ENCODE results near the gene VEGFC. TPM values are rescaled to one million over a fixed set of nuclear protein-coding genes. Genes with fewer than 3 reads are reported as not detected.

The VEGFC gene
- total and polyA plus RNA-seq, 9 donors, result 3.2 to 19.5 (median 5.4) TPM

DNA sequence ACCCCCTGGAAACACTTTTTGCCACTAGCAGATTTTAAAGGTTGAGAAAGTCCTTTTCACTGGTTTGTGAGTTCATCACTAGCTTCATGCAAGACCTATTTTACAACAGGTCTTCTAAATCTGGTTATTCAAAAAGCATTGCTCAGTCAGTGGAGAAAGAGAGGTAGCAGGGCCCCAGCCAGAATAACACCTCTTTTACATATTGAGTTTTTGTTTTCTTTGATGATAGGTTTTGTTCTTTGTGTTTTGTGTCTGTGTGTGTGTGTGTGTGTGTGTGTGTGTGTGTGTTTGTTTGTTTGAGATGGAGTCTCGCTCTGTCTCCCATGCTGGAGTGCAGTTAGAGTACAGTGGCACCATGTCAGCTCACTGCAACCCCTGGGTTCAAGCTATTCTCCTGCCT, 2.7 kb upstream of the VEGFC start:
- TF ChIP-seq, protein P1, sequence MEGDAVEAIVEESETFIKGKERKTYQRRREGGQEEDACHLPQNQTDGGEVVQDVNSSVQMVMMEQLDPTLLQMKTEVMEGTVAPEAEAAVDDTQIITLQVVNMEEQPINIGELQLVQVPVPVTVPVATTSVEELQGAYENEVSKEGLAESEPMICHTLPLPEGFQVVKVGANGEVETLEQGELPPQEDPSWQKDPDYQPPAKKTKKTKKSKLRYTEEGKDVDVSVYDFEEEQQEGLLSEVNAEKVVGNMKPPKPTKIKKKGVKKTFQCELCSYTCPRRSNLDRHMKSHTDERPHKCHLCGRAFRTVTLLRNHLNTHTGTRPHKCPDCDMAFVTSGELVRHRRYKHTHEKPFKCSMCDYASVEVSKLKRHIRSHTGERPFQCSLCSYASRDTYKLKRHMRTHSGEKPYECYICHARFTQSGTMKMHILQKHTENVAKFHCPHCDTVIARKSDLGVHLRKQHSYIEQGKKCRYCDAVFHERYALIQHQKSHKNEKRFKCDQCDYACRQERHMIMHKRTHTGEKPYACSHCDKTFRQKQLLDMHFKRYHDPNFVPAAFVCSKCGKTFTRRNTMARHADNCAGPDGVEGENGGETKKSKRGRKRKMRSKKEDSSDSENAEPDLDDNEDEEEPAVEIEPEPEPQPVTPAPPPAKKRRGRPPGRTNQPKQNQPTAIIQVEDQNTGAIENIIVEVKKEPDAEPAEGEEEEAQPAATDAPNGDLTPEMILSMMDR (IDR thresholded peaks at IDR 0.05), result no peak
- TF ChIP-seq EP300 (IDR thresholded peaks at IDR 0.05) (no peak), POLR2A (IDR thresholded peaks at IDR 0.05) (no peak)
- no peaks in the 10 kb centered on the region for H3K36me3 ChIP-seq
- 93 to 96% (median 93%) methylated on average over 1 of the region's 1 CpG for WGBS, 3 donors
- H3K27ac ChIP-seq, result no peak overlapping the region
- H3K27me3 ChIP-seq, result no peaks in the 10 kb centered on the region
- DNase-seq, result no peak
- intact Hi-C loops (cut with DNase I), result loop anchor here in 2 of 4 donors (10.0 kb wide), 1 partner anchor 231 kb away; no protein-coding TSS in a partner anchor
- no peak overlapping the region for H3K4me3 ChIP-seq
- H3K4me1 ChIP-seq (ENCODE audit: insufficient read depth), result peaks cover 3% of the 10 kb centered on the region
- H3K9me3 ChIP-seq, result no peaks in the 10 kb centered on the region

DNA sequence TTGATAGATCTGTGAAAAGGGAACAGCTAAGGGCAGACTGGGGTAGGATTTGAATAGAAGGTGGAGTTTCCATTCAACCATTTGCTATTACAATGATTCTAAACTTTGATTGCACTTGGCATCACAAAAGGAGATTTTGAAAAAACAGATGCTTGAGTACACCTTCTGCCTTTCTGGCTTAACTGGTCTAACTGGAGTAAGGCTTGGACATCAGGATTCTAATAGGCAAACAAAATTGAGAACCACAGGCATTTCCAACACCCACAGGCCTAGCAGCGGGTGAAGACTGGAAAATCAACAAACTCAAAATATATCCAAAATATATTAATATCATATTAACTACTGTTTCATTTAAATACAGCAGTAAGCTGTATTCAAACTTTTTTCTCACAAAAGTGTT, 1.9 kb upstream of the VEGFC start:
- intact Hi-C loops (cut with DNase I), result loop anchor here in 2 of 4 donors (10.0 kb wide), 1 partner anchor 230 kb away; no protein-coding TSS in a partner anchor

DNA sequence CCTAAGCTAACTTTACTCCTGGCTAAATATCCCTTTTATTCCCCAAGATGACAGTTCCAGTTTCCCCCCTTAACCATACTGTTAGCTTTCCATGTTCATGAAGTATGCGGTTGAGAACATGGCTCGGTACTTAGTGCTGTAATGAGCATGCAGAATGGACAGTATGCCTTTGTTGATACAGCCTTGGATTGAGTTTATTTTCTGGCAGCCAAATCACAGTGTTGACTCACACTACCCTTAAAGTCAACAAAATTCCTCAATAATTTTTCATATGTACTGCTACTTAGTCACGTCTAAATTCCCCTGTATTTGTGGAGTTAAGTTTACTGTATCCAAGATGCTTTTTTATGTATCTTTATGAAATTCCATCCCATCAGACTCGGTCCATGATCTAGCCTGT, 1.4 kb upstream of the VEGFC start:
- TF ChIP-seq EP300 (IDR thresholded peaks at IDR 0.05) (no peak), POLR2A (IDR thresholded peaks at IDR 0.05) (no peak)
- TF ChIP-seq, protein P1 (IDR thresholded peaks at IDR 0.05), result no peak
- no peak overlapping the region for H3K27ac ChIP-seq
- whole genome bisulfite sequencing, 3 donors, result 25 to 27% (median 26%) methylated on average over 4 of the region's 4 CpGs

More for the DNA sequence above, 1.9 kb upstream of the VEGFC start:
- no peaks in the 10 kb centered on the region for H3K36me3 ChIP-seq
- DNase-seq, result no peak
- 77 to 92% (median 80%) methylated on average over 1 of the region's 1 CpG for WGBS, 3 donors
- H3K4me3 ChIP-seq, result no peak overlapping the region
- peaks cover 3% of the 10 kb centered on the region for H3K4me1 ChIP-seq (ENCODE audit: insufficient read depth)
- no peaks in the 10 kb centered on the region for H3K27me3 ChIP-seq
- TF ChIP-seq POLR2A (IDR thresholded peaks at IDR 0.05) (no peak), EP300 (IDR thresholded peaks at IDR 0.05) (no peak)
- TF ChIP-seq, protein P1 (IDR thresholded peaks at IDR 0.05), result no peak
- H3K27ac ChIP-seq, result no peak overlapping the region
- no peaks in the 10 kb centered on the region for H3K9me3 ChIP-seq

DNA sequence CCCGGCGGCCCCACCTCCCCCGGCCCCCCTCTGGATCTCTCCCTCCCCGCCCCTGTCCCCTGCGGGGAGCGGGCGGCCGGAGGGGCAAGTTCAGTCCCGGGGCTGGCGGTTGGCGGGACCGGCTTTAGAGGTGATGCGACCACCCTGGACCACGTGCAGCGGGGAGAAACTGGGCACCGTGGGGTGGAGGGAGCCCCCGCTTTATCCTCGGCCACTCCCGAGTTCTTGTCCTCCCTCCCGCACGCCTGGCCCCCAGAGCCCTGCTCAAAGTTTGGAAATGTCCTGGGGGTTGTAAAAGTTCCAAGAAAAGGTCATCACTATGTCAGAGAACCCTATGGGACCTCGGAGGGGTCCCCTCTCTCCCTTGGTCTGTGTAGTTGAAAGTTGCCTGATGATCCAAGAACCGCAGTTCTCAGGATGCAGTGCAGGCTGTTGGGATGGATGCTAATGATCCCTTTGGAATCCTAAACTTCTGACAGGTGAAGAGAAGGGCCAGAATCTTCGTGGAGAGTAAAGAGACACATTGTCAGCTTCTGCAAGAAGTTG, 411 bp upstream of the VEGFC start:
- intact Hi-C loops (cut with DNase I), result loop anchor here in 2 of 4 donors (10.0 kb wide), 1 partner anchor 228 kb away; no protein-coding TSS in a partner anchor
- Histone ChIP-seq H3K36me3 (no peaks in the 10 kb centered on the region), H3K27me3 (no peaks in the 10 kb centered on the region), H3K4me1 (ENCODE audit: insufficient read depth) (peaks cover 3% of the 10 kb centered on the region), H3K4me3 (peak overlapping the region; percentile 73), H3K27ac (peak overlapping the region in 1 of 2 donors; percentile 24), H3K9me3 (no peaks in the 10 kb centered on the region)
- DNase-seq, result no peak
- 9 to 31% (median 10%) methylated on average over 7 to 24 of the region's 24 CpGs for WGBS, 3 donors
- TF ChIP-seq, protein P1 (IDR thresholded peaks at IDR 0.05), result no peak

More for the DNA sequence above, 1.4 kb upstream of the VEGFC start:
- Histone ChIP-seq H3K4me1 (ENCODE audit: insufficient read depth) (peaks cover 3% of the 10 kb centered on the region), H3K27me3 (no peaks in the 10 kb centered on the region), H3K9me3 (no peaks in the 10 kb centered on the region), H3K36me3 (no peaks in the 10 kb centered on the region), H3K4me3 (no peak overlapping the region)
- DNase-seq, result no peak
- intact Hi-C loops (cut with DNase I), result loop anchor here in 2 of 4 donors (10.0 kb wide), 1 partner anchor 229 kb away; no protein-coding TSS in a partner anchor

Data from ovary (tissue), 9 donors.